SU-DHL-6 (cell line): ENCODE data around the gene DMXL1.

Source experiments
- H2AFZ ChIP-seq: fragments of 200-600 bp; sonication (generic); 2 replicates; pipeline ENCODE4 v1.6.1; 2014; ENCODE audit warnings: low read depth, mild to moderate bottlenecking, moderate library complexity, mixed read lengths, antibody characterized with exemption, low read length; ENCODE audit not compliant: severe bottlenecking
- H3F3A ChIP-seq: fragments of 200-600 bp; shearing (Covaris generic); 2 replicates; pipeline ENCODE4 v1.6.0; 2016; ENCODE audit warnings: antibody characterized with exemption, mild to moderate bottlenecking; ENCODE audit not compliant: insufficient read depth
- H3K27ac ChIP-seq: fragments of 200-600 bp; sonication (generic); 2 replicates; pipeline ENCODE4 v1.5.1; 2016; ENCODE audit warnings: low read depth, mild to moderate bottlenecking, low read length, moderate library complexity, mixed read lengths
- H3K27me3 ChIP-seq: fragments of 200-600 bp; sonication (generic), shearing (Covaris generic); 2 replicates; pipeline ENCODE4 v1.6.0; 2014; ENCODE audit warnings: mild to moderate bottlenecking, low read length
- H3K36me3 ChIP-seq: fragments of 200-600 bp; sonication (generic); 2 replicates; pipeline ENCODE4 v1.6.1; 2014; ENCODE audit warnings: mild to moderate bottlenecking, low read length, mixed read lengths
- H3K4me2 ChIP-seq: fragments of 300-600, 200-600 bp; shearing (Covaris generic), sonication (generic); 2 replicates; pipeline ENCODE4 v1.6.0; 2014; ENCODE audit warnings: low read length, low read depth, mild to moderate bottlenecking; ENCODE audit not compliant: poor library complexity, severe bottlenecking
- H3K4me3 ChIP-seq: fragments of 200-600 bp; sonication (generic); 2 replicates; pipeline ENCODE4 v1.5.1; 2014; ENCODE audit warnings: antibody characterized with exemption, low read length, mild to moderate bottlenecking, mixed read lengths; ENCODE audit not compliant: insufficient read depth, poor library complexity, severe bottlenecking
- H3K79me2 ChIP-seq: fragments of 200-600 bp; sonication (generic); 2 replicates; pipeline ENCODE4 v1.6.1; 2014; ENCODE audit warnings: mild to moderate bottlenecking, low read length, moderate library complexity; ENCODE audit not compliant: insufficient read depth
- H3K9ac ChIP-seq: fragments of 200-600 bp; sonication (generic); 2 replicates; pipeline ENCODE4 v1.7.0; 2014; ENCODE audit warnings: mild to moderate bottlenecking, low read length
- H3K9me2 ChIP-seq: fragments of 200-600 bp; sonication (generic); replicated peaks from 2 replicates; pipeline ENCODE4 v1.6.1; 2014; ENCODE audit warnings: low read length; ENCODE audit not compliant: insufficient read depth
- H3K9me3 ChIP-seq: fragments of 200-600 bp; sonication (generic); 2 replicates; pipeline ENCODE4 v1.6.1; 2014; ENCODE audit warnings: low read length, mixed read lengths; ENCODE audit not compliant: insufficient read depth
- H4K20me1 ChIP-seq: fragments of 200-600 bp; sonication (generic); 2 replicates; pipeline ENCODE4 v1.6.1; 2014; ENCODE audit warnings: low read depth, mild to moderate bottlenecking, antibody characterized with exemption, low read length, moderate library complexity, mixed read lengths
- EZH2phosphoT487 ChIP-seq: fragments of 200-600 bp; sonication (generic), shearing (Covaris generic); conservative IDR thresholded peaks from 2 replicates; pipeline ENCODE4 v1.6.1; 2018; ENCODE audit warnings: mild to moderate bottlenecking, antibody characterized with exemption, low read length, moderate library complexity, mixed read lengths
- TF ChIP-seq, protein P1 (sequence below): fragments of 200-600 bp; sonication (generic); IDR thresholded peaks from one replicate; pipeline ENCODE4 v1.5.1; 2017; ENCODE audit warnings: antibody characterized with exemption, mild to moderate bottlenecking, low read length, moderate library complexity; ENCODE audit not compliant: insufficient read depth, poor library complexity, severe bottlenecking

The DMXL1 gene

DNA sequence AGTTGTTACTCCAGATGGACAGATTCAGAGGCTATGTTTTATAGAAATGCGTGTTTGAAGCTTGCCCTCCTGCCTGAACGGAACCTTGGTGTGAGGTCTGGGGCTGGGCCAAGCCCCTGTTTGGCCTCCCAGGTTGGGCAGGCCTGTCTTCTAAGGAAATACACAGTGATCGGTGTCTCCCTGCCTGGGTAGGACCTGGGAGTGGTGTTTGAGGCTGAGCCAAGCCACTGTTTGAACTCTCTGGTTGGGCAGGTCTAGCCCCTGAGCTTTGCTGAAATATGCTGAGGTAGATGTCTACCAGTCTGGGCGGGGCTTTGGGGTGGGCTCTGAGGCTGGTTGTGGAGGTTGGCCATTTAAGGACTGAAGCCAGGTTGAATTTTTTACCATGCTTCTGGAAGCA lies 90.5 kb downstream of the DMXL1 start:
- TF ChIP-seq EZH2phosphoT487, result no peak
- TF ChIP-seq, protein P1, sequence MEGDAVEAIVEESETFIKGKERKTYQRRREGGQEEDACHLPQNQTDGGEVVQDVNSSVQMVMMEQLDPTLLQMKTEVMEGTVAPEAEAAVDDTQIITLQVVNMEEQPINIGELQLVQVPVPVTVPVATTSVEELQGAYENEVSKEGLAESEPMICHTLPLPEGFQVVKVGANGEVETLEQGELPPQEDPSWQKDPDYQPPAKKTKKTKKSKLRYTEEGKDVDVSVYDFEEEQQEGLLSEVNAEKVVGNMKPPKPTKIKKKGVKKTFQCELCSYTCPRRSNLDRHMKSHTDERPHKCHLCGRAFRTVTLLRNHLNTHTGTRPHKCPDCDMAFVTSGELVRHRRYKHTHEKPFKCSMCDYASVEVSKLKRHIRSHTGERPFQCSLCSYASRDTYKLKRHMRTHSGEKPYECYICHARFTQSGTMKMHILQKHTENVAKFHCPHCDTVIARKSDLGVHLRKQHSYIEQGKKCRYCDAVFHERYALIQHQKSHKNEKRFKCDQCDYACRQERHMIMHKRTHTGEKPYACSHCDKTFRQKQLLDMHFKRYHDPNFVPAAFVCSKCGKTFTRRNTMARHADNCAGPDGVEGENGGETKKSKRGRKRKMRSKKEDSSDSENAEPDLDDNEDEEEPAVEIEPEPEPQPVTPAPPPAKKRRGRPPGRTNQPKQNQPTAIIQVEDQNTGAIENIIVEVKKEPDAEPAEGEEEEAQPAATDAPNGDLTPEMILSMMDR, result no peak
- Histone ChIP-seq H3K9ac (no peak overlapping the region), H3K9me2 (no peaks in the 10 kb centered on the region), H3K27me3 (no peaks in the 10 kb centered on the region), H3K27ac (no peak overlapping the region), H3K9me3 (no peaks in the 10 kb centered on the region), H4K20me1 (no peaks in the 10 kb centered on the region), H3K4me3 (no peak overlapping the region), H3K79me2 (no peaks in the 10 kb centered on the region), H2AFZ (no peak overlapping the region), H3K36me3 (peaks cover 24% of the 10 kb centered on the region; the same call in 1 of the 2 replicates), H3F3A (0 out of 2 replicates have a peak, but pooled peaks cover 12% of the 10 kb centered on the region), H3K4me2 (no peak overlapping the region)

DNA sequence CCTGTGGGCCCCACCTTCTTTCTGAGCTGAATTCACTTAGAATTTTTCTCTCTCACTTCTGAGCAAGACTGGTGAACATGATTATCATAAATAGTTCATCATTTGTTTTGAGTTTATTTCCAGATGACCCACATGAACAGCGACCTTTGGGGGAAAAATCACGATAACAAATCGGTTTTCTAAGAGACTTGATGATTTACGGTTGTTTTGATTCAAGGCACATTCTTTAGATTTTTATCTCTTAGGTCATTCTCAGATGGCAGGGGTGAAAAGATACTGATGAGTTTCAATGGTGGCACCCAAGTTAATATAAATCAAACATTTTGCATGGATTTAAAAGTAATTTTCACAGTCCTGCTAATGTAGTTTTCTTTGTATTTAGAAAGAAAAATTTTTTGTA lies 95.1 kb downstream of the DMXL1 start:
- H3K27ac ChIP-seq, result no peak overlapping the region

DNA sequence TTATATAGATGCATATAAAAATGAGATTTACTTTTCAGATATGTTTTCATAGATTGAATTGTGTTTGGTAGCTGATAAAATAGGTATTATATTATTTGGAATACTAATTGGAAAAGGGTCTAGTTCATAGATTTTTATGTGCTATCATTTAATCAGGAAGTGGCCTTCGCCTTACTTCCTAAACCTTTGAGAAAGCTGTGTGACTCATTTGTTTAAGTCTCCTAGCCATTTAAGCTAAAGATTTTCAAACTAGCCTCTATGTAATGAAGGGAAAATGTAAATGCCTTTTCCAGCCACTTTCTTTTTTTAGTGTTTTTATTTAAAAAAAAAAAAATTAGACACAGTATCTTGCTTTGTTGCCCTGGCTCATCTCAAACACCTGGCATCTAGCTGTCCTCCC lies 97.5 kb downstream of the DMXL1 start:
- Histone ChIP-seq H3K9me3 (no peaks in the 10 kb centered on the region), H3K36me3 (peaks cover 54% of the 10 kb centered on the region), H3K4me2 (no peak overlapping the region), H3K27me3 (no peaks in the 10 kb centered on the region), H3F3A (0 out of 2 replicates have a peak, but pooled peaks cover 9% of the 10 kb centered on the region), H3K9ac (no peak overlapping the region), H3K4me3 (no peak overlapping the region), H3K79me2 (no peaks in the 10 kb centered on the region), H4K20me1 (no peaks in the 10 kb centered on the region), H3K9me2 (no peaks in the 10 kb centered on the region), H2AFZ (no peak overlapping the region), H3K27ac (no peak overlapping the region)
- no peak for TF ChIP-seq EZH2phosphoT487
- TF ChIP-seq, protein P1, result no peak

More for the DNA sequence above, 95.1 kb downstream of the DMXL1 start:
- H3K4me2 ChIP-seq, result no peak overlapping the region
- H3K9ac ChIP-seq, result no peak overlapping the region
- no peaks in the 10 kb centered on the region for H3K9me2 ChIP-seq
- TF ChIP-seq, protein P1, result no peak
- no peak for TF ChIP-seq EZH2phosphoT487
- H3K79me2 ChIP-seq, result no peaks in the 10 kb centered on the region
- H3K36me3 ChIP-seq, result peaks cover 41% of the 10 kb centered on the region; the same call in 1 of the 2 replicates
- 0 out of 2 replicates have a peak, but pooled peaks cover 15% of the 10 kb centered on the region for H3F3A ChIP-seq
- no peaks in the 10 kb centered on the region for H4K20me1 ChIP-seq
- H3K4me3 ChIP-seq, result no peak overlapping the region
- no peak overlapping the region for H2AFZ ChIP-seq
- no peaks in the 10 kb centered on the region for H3K27me3 ChIP-seq
- no peaks in the 10 kb centered on the region for H3K9me3 ChIP-seq

DNA sequence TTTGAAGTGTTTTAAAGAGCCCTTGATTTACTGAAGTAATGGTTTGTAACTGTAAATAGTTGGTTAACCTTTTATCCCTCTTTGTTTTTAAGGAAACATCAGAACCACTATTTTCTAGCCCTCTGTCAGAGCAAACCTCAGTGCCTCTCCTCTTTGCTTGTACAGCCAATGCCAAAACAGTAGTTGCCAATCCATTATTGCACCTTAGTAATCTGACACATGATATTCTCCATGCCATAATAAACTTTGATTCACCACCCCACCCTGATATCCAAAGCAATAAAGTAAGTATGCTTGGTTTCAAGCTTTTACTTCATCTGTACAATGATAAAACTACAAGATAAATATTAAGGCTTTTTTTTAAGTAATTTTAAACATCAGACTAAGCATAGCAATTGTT lies 100.8 kb downstream of the DMXL1 start:
- H3K9me3 ChIP-seq, result no peaks in the 10 kb centered on the region
- H4K20me1 ChIP-seq, result no peaks in the 10 kb centered on the region
- H3K36me3 ChIP-seq, result peaks cover 40% of the 10 kb centered on the region
- H3K4me2 ChIP-seq, result no peak overlapping the region
- no peak for TF ChIP-seq EZH2phosphoT487
- TF ChIP-seq, protein P1, result no peak
- H2AFZ ChIP-seq, result no peak overlapping the region
- 0 out of 2 replicates have a peak, but pooled peaks cover 4% of the 10 kb centered on the region for H3F3A ChIP-seq
- H3K27ac ChIP-seq, result no peak overlapping the region
- no peaks in the 10 kb centered on the region for H3K9me2 ChIP-seq
- H3K4me3 ChIP-seq, result no peak overlapping the region
- H3K27me3 ChIP-seq, result no peaks in the 10 kb centered on the region
- H3K79me2 ChIP-seq, result no peaks in the 10 kb centered on the region
- no peak overlapping the region for H3K9ac ChIP-seq
